GM18870 (cell line): Measurements from ENCODE around the gene TUBA1B.

Source experiments
- ATAC-seq: cut with Tn5 transposase; IDR thresholded peaks from one replicate; pipeline ENCODE4 v1.9.1; 2021; ENCODE audit warnings: moderate library complexity; ENCODE audit not compliant: unreplicated experiment

Gene TUBA1B

GRCh38 chr12:49091836-49092085, 39.4 kb downstream of the TUBA1B start:
- ATAC-seq, result no peak

- ATAC-seq, result no peak
Observed at GRCh38 chr12:49091056-49091835, 39.9 kb downstream of the TUBA1B start.

GRCh38 chr12:49089821-49090773, 41.1 kb downstream of the TUBA1B start:
- ATAC-seq, result no peak

- no peak for ATAC-seq
Observed at GRCh38 chr12:49088932-49089330, 42.3 kb downstream of the TUBA1B start.

GRCh38 chr12:49088150-49088931, 42.9 kb downstream of the TUBA1B start:
- ATAC-seq, result no peak

GRCh38 chr12:49086116-49086515, 45.1 kb downstream of the TUBA1B start:
- no peak for ATAC-seq

GRCh38 chr12:49084438-49084837, 46.8 kb downstream of the TUBA1B start:
- no peak for ATAC-seq

- no peak for ATAC-seq
Observed at GRCh38 chr12:49079793-49080192, 51.4 kb downstream of the TUBA1B start.
